Activated CD8-positive, alpha-beta T cell treated with anti-CD3 and anti-CD28 coated beads for 36 hours (primary cell): Measurements from ENCODE around the gene PIK3CB. TPM values are rescaled to one million over a fixed set of nuclear protein-coding genes. Genes with fewer than 3 reads are reported as not detected.

ENCODE experiments used
- ATAC-seq: fragments of 200-7000 bp; cut with Tn5 transposase; one replicate; pipeline ENCODE4 v1.10.0; 2021; ENCODE audit warnings: mild to moderate bottlenecking, moderate library complexity
- CTCF ChIA-PET: fragments of 350-600 bp; sonication (Branson Sonifier 250); formaldehyde crosslinking; loops from one replicate; lab custom pipeline; 2021; ENCODE audit warnings: antibody characterized with exemption; lab: Charles Lee
- POLR2A ChIA-PET: fragments of 350-600 bp; sonication (Branson Sonifier 250); formaldehyde crosslinking; loops from one replicate; lab custom pipeline; 2021; ENCODE audit warnings: antibody characterized with exemption; lab: Charles Lee
- DNase-seq: peaks from one replicate; pipeline ENCODE4 v3.0.0-alpha.2; 2020
- H3K27ac Mint-ChIP-seq: one replicate; pipeline ENCODE4 v1.8.0; 2021; ENCODE audit warnings: mild to moderate bottlenecking, mixed read lengths
- H3K27me3 Mint-ChIP-seq: one replicate; pipeline ENCODE4 v1.8.0; 2021; ENCODE audit warnings: mixed read lengths
- H3K36me3 Mint-ChIP-seq: one replicate; pipeline ENCODE4 v1.8.0; 2021; ENCODE audit warnings: low read depth, mixed read lengths
- H3K4me1 Mint-ChIP-seq: one replicate; pipeline ENCODE4 v1.8.0; 2021; ENCODE audit warnings: low read depth, mixed read lengths
- H3K4me3 Mint-ChIP-seq: one replicate; pipeline ENCODE4 v1.8.0; 2021; ENCODE audit warnings: mild to moderate bottlenecking, moderate library complexity, mixed read lengths
- H3K9me3 Mint-ChIP-seq: one replicate; pipeline ENCODE4 v1.8.0; 2021; ENCODE audit warnings: mixed read lengths
- CTCF ChIP-seq: fragments of 200-600 bp; IDR thresholded peaks from one replicate; pipeline ENCODE4 v1.8.0; 2022; ENCODE audit warnings: antibody characterized with exemption, mild to moderate bottlenecking
- intact Hi-C: fragments of 100-400 bp; cut with micrococcal nuclease; formaldehyde crosslinking; loops from one replicate; pipeline ENCODE4 v1.10.0; 2022
- total RNA-seq, 2 experiments: library from RNA; stranded (reverse); gene quantifications; one replicate each; pipeline ENCODE4 v1.2.3, GENCODE V29; 2021

The PIK3CB gene
- total RNA-seq, 2 experiments from 2014 or later: 12.4 to 13.4 TPM

- Mint-ChIP-seq H3K9me3 (no peaks in the 10 kb centered on the region), H3K27ac (no peak overlapping the region), H3K4me1 (no peaks in the 10 kb centered on the region), H3K27me3 (no peaks in the 10 kb centered on the region), H3K4me3 (no peak overlapping the region), H3K36me3 (no peaks in the 10 kb centered on the region)
- intact Hi-C loops: no loop called here
- ChIA-PET CTCF (interaction anchor here (0.7 to 1.6 kb wide), 2 partner anchors 47 to 59 kb away, joined by 3 to 8 read pairs; no protein-coding TSS in a partner anchor), POLR2A (no interaction called here)
- no peak for TF ChIP-seq CTCF
- ATAC-seq (no peak), DNase-seq (no peak)
These were observed 22.1 kb upstream of the PIK3CB start for GRCh38 chr3:138856799-138857198.

- Mint-ChIP-seq H3K4me3 (no peak overlapping the region), H3K27ac (no peak overlapping the region), H3K27me3 (no peaks in the 10 kb centered on the region), H3K4me1 (no peaks in the 10 kb centered on the region), H3K9me3 (no peaks in the 10 kb centered on the region), H3K36me3 (no peaks in the 10 kb centered on the region)
- DNase-seq (no peak), ATAC-seq (no peak)
- intact Hi-C loops: no loop called here
- POLR2A ChIA-PET: no interaction called here
- TF ChIP-seq CTCF: no peak
- CTCF ChIA-PET: interaction anchor here (1.5 kb wide), 1 partner anchor 61 kb away, joined by 5 read pairs; no protein-coding TSS in a partner anchor
These were observed 20.2 kb upstream of the PIK3CB start for GRCh38 chr3:138854940-138855339.

GRCh38 chr3:138854204-138854603, 19.5 kb upstream of the PIK3CB start:
- ATAC-seq (no peak), DNase-seq (no peak)
- H3K36me3 Mint-ChIP-seq: no peaks in the 10 kb centered on the region
- H3K4me3 Mint-ChIP-seq: no peak overlapping the region
- H3K27me3 Mint-ChIP-seq: no peaks in the 10 kb centered on the region
- H3K4me1 Mint-ChIP-seq: no peaks in the 10 kb centered on the region
- no peaks in the 10 kb centered on the region for H3K9me3 Mint-ChIP-seq
- no peak overlapping the region for H3K27ac Mint-ChIP-seq
- intact Hi-C loops: no loop called here
- CTCF ChIA-PET: interaction anchor here (1.5 kb wide), 1 partner anchor 61 kb away, joined by 5 read pairs; no protein-coding TSS in a partner anchor
- TF ChIP-seq CTCF: no peak
- POLR2A ChIA-PET: no interaction called here

GRCh38 chr3:138850151-138850550, 15.4 kb upstream of the PIK3CB start:
- DNase-seq: no peak
- H3K4me3 Mint-ChIP-seq: no peak overlapping the region
- ChIA-PET POLR2A (no interaction called here), CTCF (interaction anchor here (1.0 to 1.9 kb wide), 2 partner anchors 65 to 151 kb away, joined by 3 to 5 read pairs; no protein-coding TSS in a partner anchor)
- no peaks in the 10 kb centered on the region for H3K27me3 Mint-ChIP-seq
- TF ChIP-seq CTCF: no peak
- no peak overlapping the region for H3K27ac Mint-ChIP-seq
- intact Hi-C loops: no loop called here
- ATAC-seq: no peak
- H3K36me3 Mint-ChIP-seq: no peaks in the 10 kb centered on the region
- no peaks in the 10 kb centered on the region for H3K9me3 Mint-ChIP-seq
- H3K4me1 Mint-ChIP-seq: no peaks in the 10 kb centered on the region

GRCh38 chr3:138849222-138849940, 14.7 kb upstream of the PIK3CB start:
- ChIA-PET POLR2A (no interaction called here), CTCF (interaction anchor here (0.8 to 1.9 kb wide), 3 partner anchors 66 to 150 kb away, joined by 3 to 5 read pairs (median 3); no protein-coding TSS in a partner anchor)
- Mint-ChIP-seq H3K27me3 (no peaks in the 10 kb centered on the region), H3K27ac (no peak overlapping the region), H3K36me3 (no peaks in the 10 kb centered on the region), H3K4me1 (no peaks in the 10 kb centered on the region), H3K4me3 (no peak overlapping the region), H3K9me3 (no peaks in the 10 kb centered on the region)
- intact Hi-C loops: no loop called here
- ATAC-seq (no peak), DNase-seq (no peak)
- no peak for TF ChIP-seq CTCF
